ENCODE results near the gene CD52.

The CD52 gene

GRCh38 chr1:26335774-26336476 is 18.2 kb downstream of the CD52 start:
- DNase-seq (ENCODE audit: low read depth): no peak

DNA sequence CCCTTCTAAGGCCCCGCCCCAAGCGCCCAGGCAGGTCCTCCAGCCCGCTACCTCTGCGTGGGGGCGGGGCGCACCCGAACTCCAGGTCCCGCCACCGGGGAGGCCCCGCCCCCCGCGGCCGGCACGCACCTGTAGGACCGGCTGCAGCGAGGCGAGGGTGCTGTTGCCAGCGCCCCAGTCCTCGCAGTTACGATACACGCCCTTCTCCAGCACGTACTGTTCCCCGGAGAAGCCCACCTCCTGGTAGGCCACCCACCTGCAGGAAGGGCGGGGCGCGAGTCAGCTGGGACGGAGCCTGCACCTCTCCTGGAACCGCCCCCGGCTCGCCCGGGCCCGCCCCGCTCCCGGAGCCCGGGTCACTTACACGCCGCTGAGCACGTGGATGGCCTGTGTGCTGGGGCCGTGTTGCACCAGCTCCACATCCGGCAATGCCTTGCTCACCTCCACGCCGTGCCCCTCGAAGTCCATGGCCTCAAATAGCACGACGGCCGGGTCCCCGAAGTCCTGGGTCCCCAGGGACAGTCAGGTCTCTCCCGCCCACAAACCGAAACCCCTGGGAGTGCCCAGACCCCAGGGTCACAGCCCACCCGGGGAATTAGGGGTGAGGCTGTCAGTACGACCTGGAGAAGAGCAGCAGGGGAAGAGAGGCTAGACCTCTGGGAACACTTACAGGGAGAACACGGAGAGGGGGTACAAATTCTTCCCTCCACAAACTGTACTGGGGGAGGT is 18.9 kb downstream of the CD52 start:
- DNase-seq (ENCODE audit: low read depth): peak; percentile 68

DNA sequence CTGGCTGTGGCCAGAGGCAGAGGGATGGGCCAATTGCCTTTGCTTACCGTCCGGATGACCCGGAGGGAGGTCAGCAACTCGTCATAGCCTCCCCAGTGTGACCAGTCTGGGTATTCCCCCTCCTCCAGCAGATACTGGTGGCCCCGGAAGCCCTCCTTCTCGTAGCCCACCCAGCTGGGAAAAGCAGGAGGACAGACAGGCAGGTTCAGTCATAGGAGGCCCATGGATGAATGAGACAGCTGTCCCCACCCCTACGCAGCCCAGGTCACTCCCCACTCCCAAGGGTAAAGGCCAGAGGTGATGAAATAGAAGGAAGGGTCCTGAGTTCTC is 19.4 kb downstream of the CD52 start:
- DNase-seq (ENCODE audit: low read depth): no peak

DNA sequence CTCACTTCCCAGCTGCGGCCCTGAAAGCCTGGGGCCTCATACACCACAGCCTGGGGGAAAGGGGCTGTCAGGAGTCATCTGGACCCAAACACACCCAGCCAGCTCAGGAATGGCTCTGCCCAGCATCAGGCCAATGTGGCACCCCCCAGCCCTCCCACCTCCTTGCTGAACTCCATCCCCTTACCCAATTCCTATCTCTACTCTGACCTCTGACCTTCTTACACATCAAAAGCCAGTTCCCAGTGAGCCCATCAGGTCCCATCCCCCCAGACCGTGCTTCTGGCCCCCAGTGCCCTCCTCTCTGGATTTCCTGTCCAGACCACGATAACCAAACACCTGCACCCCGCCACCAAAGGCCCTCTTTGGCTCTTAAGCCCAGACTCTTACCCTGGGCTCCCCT is 19.9 kb downstream of the CD52 start:
- DNase-seq (ENCODE audit: low read depth): no peak

GRCh38 chr1:26338670-26339069 is 20.9 kb downstream of the CD52 start:
- no peak for DNase-seq (ENCODE audit: low read depth)

DNA sequence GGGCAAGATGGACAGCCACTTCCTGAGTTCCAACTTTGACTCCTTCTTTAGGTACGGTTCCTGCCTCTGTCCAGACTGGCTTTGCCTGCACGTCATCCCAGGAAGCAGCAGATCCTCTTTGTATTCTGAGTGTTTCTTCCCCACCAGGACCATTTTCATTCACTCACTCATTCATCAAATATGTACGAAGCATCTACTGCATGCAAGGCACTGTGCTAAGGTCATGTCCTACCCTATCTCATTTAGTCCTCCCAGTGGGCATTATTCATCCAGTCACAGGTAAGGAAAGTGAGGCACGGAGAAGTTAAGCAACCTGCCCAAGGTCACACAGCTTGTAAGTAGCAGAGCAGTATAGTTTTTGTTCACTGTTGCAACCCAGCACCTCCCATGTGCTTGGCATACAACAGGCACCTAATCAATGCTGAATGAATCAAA is 22.3 kb downstream of the CD52 start:
- no peak for DNase-seq (ENCODE audit: low read depth)

- DNase-seq (ENCODE audit: low read depth): no peak
These were observed 26.6 kb downstream of the CD52 start for GRCh38 chr1:26344147-26344920.

GRCh38 chr1:26345718-26346117 is 28.0 kb downstream of the CD52 start:
- DNase-seq (ENCODE audit: low read depth): no peak

GRCh38 chr1:26346274-26347033 is 28.7 kb downstream of the CD52 start:
- DNase-seq (ENCODE audit: low read depth): no peak

DNA sequence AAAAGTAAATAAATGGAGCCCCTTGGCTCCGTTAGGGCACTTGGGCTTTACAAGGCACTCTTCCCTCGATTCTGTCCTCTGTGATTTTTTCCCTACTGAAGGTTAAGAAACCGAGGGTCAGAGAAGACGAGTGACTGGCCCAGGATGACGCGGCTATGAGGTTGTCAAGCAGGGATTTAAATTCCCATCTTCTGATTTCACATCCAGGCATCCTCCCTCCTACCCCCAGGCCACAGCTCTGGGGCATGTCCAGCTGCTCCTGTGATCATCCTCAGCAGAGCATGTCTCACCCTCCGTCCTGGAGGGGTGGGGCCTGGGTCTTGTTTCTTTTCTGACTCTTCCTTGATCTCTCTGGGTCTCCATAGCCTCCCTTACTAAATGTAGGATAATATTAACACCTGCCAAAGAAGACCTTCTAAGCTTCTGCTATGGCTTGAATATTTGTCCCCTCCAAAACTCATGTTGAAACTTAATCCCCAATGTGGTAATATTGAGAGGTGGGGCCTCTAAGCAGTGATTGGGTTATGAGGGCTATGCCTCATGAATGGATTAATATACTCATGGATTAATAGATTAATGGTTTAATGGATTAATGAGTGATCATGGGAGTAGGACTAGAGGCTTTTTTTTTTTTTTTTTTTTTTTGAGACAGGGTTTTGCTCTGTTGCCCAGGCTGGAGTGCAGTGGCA is 31.6 kb downstream of the CD52 start:
- no peak for DNase-seq (ENCODE audit: low read depth)

GRCh38 chr1:26349877-26350244 is 32.1 kb downstream of the CD52 start:
- no peak for DNase-seq (ENCODE audit: low read depth)

GRCh38 chr1:26350343-26350700 is 32.6 kb downstream of the CD52 start:
- DNase-seq (ENCODE audit: low read depth): no peak

DNA sequence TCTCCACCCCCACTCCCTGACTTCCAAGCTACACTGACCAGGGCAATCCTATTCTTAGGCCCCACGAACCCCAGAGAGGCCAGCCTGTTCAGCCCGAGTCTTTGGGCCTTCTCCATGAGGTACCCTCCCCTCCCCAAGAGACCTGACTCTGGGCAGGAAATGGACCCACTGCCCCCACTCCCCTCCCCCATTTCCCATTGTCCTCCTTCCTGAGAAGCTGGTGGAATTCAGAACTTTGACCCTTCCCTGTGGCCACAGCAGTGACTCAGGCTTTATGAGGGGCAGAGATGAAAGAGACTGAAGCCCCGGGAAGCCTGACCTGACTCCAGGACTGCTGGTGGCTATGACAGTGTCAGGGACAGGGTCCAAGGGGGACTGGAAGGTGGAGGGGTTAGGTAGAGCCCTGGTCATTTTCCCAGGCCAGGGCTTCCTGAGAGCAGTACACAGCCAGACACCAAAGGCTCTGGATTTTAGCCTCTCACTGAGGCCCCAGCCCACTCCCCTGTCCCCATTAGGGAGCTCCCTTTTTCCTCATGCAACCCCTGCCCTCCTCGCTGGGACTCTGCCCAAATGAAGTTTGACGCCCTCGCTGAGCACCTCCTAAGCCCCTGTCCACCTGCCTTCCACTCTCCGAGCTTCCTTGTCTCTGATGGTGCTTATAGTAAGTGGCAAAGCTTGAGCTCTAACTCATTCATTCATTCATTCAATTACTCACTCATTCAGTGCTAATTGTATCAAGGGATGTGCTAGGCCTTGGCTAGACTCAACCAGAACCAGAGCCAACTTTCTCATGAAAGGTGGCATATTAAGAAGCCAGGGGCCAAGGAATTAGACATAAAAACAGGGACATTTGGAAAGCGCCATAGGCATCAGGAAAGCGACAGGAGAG is 33.2 kb downstream of the CD52 start:
- DNase-seq (ENCODE audit: low read depth): no peak

GRCh38 chr1:26351590-26352337 is 34.0 kb downstream of the CD52 start:
- DNase-seq (ENCODE audit: low read depth): no peak

GRCh38 chr1:26352338-26352679 is 34.6 kb downstream of the CD52 start:
- no peak for DNase-seq (ENCODE audit: low read depth)

DNA sequence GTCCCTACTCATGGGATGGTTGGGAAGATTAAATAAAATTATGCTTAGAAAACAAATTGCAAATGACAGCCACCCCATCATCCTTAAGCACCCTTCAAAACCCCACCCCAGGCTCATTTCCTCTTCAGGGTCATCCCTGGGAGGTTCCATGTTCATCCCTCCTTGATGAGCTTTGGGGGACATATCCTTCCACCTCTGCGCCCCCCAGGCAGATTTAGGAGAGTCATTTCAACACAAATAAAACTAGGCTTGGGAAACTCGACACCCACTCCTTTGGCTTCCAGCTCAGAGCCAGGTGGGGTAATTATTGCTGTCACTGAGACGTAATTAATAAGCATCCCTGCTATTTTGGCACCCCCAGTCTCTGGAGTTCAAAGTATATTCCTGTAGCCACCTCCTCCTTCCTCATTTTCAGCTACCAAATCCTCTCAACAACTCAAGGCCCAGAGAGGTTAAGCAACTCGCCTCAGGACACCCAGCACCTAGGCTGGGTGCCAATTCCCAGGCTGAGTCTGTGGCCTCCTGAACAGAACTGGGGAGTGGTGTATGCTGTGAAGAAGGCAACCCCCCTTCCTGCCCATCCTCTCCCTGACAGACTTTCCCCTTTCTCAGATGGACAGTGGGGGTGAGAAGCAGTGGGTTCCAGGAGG is 35.6 kb downstream of the CD52 start:
- DNase-seq (ENCODE audit: low read depth): no peak

DNA sequence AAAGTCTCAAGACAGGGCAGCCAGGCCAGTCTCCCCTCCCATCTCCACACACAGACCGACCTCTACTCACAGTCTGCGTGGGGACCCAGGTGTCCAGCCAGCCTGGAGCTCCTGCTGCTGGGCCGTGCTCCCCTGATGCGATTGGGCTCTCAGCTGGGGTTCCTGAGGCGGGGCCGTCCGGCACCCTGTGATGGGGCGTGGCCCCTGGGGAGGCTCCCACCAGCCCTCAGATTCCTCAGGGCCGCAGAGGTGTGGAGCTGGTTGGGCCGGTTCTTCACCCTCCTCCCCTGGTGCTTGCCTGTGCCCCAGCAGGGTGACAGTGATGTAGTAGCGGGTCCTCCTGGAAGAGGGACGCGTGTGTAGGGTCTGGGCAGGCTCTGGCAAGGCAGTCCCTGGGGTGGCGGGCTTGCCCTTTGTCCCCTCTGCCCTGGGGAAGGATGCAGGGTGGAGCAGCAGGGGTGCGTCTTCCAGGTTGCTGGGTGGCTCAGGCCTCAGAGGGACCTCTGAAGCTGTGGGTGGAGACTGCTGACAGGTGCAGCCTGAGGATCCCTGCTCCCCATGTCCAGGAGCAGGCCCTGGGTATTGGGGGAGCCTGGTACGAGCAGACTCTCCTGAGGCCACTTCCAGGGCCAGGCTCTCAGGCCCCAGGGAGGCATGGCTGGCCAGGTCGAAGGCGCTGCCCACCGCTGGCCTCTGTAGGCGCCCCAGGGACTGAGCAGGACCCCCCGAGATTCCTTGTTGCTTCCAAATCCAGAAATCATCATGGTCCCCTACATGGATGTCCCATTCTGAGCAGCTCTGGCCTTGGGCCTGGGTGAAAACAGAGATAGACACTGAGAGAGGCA is 36.4 kb downstream of the CD52 start, which contains the start of gene CRYBG2:
CRYBG2 (minus strand) TSS at position 155 of the 845 bp plus-strand sequence. CDS start 7,473 bp downstream, outside the sequence.
- no peak for DNase-seq (ENCODE audit: low read depth)

DNA sequence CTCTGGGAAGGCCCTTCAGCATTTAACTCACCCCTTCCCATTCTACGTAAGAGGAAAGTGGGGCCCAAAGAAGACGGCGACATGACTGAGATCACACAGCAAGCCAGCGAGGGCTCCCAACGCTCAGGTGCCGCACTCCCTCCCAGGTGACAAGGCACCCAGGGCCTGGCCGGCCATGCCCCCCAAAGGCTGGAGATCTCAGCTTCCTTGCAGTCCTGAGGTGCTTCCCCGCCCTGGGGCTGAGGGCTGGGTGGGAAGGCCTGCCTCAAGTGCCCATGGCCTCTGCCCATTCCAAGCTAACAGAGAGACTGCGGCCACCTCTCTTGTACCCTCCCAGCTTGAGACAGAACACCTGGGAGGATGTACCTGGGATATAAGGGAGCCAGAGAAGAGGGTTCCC is 37.2 kb downstream of the CD52 start:
- DNase-seq (ENCODE audit: low read depth): no peak

DNA sequence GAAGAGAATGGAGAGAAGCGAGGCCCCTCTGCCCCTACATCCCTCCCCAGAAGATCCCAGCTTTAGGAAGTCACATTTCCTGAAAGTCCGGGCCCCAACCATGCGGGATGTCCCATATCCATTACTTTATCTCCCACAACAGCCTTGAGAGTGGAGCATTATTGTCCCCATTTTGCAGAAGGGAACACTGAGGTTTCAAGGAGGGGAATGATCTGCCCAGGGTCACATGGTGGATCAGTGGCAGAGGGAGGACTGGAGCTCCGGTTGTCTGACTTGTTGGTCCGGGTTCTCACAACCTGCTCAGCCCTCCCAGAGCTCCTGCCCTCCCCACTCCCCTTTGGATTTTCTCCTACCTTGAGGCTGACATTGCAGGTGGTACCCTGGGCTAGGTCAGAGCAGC is 38.3 kb downstream of the CD52 start:
- no peak for DNase-seq (ENCODE audit: low read depth)
